Sigmoid colon (tissue), 7 donors: Measurements from ENCODE around the gene HRC. TPM values are rescaled to one million over a fixed set of nuclear protein-coding genes. Genes with fewer than 3 reads are reported as not detected.
A peak's percentile ranks its signal among the peaks of the same experiment; 100 is the strongest.

ENCODE experiments used
- DNase-seq: peaks from one replicate; pipeline ENCODE4 v3.0.0-alpha.2; 2019
- H3K27ac ChIP-seq, 4 donors: fragments of 200-600 bp; sonication (generic); one replicate each; pipeline ENCODE4 v1.5.1; 2016 to 2019; ENCODE audit warnings: mild to moderate bottlenecking in 1 of 4
- H3K27me3 ChIP-seq, 3 donors: fragments of 200-600 bp; sonication (generic); one replicate each; pipeline ENCODE4 v1.5.1; 2019; ENCODE audit warnings: mild to moderate bottlenecking in 1 of 3
- H3K36me3 ChIP-seq, 4 donors: fragments of 200-600 bp; sonication (generic); one replicate each; pipeline ENCODE4 v1.5.1; 2016 to 2019
- H3K4me1 ChIP-seq, 4 donors: fragments of 200-600 bp; sonication (generic); one replicate each; pipeline ENCODE4 v1.5.1; 2017 to 2019
- H3K4me3 ChIP-seq, 4 donors: fragments of 200-600 bp; sonication (generic); one replicate each; pipeline ENCODE4 v1.5.1; 2017 to 2019; ENCODE audit warnings: mild to moderate bottlenecking in 2 of 4, moderate library complexity in 1 of 4
- H3K9me3 ChIP-seq, 4 donors: fragments of 200-600 bp in 3 of 4; sonication (generic) in 3 of 4; one replicate each; pipeline versions ENCODE4 v1.5.1 to v1.6.1; 2013 to 2019
- EP300 ChIP-seq, 4 donors: sonication (generic); formaldehyde crosslinking; IDR thresholded peaks; one replicate each; pipeline ENCODE4 v1.6.1; 2017; ENCODE audit warnings: antibody characterized with exemption in 4 of 4
- POLR2A ChIP-seq, 2 donors: fragments of 450-650 bp; IDR thresholded peaks; one replicate each; pipeline ENCODE4 v1.6.1; 2016; ENCODE audit warnings: antibody characterized with exemption in 2 of 2, mild to moderate bottlenecking in 2 of 2, moderate library complexity in 2 of 2
- POLR2AphosphoS5 ChIP-seq, 4 donors: sonication (generic); formaldehyde crosslinking; IDR thresholded peaks; one replicate each; pipeline ENCODE4 v1.6.1; 2017; ENCODE audit warnings: antibody characterized with exemption in 4 of 4
- WGBS, 2 donors: extraction: QIAGEN DNeasy Blood & Tissue Kit; methylation state at CpG; one replicate each; pipeline ENCODE4 v1.1.7; 2013; 5-methylcytosine and 5-hydroxymethylcytosine counted together
- intact Hi-C: fragments of 100-400 bp; cut with DNase I; formaldehyde crosslinking; loops from one replicate; pipeline ENCODE4 v1.15.1; 2023
- polyA plus RNA-seq, 3 donors: library from polyadenylated mRNA; stranded (reverse); fragments of 200-250 nt; gene quantifications; one replicate each; pipeline ENCODE4 v1.2.3, GENCODE V29; 2013
- total RNA-seq, 4 donors: library from RNA; depleted of rRNA; stranded (reverse); fragments of >200 nt; gene quantifications; one replicate each; pipeline ENCODE4 v1.1.0, GENCODE V29; 2016
- TF ChIP-seq, protein P1 (sequence below), 4 experiments: fragments of 450-650 bp in 3 of 4; fragments of 200-600 bp in 1 of 4; IDR thresholded peaks; one replicate each; pipeline ENCODE4 v1.5.1; 2016 to 2019; ENCODE audit warnings: antibody characterized with exemption in 4 of 4, mild to moderate bottlenecking in 3 of 4, moderate library complexity in 2 of 4
- donor health status: healthy with polysubstance abuse.
- donor health status: Bipolar disorder and iron deficiency.
- donor health status: healthy.

HRC gene, protein sequence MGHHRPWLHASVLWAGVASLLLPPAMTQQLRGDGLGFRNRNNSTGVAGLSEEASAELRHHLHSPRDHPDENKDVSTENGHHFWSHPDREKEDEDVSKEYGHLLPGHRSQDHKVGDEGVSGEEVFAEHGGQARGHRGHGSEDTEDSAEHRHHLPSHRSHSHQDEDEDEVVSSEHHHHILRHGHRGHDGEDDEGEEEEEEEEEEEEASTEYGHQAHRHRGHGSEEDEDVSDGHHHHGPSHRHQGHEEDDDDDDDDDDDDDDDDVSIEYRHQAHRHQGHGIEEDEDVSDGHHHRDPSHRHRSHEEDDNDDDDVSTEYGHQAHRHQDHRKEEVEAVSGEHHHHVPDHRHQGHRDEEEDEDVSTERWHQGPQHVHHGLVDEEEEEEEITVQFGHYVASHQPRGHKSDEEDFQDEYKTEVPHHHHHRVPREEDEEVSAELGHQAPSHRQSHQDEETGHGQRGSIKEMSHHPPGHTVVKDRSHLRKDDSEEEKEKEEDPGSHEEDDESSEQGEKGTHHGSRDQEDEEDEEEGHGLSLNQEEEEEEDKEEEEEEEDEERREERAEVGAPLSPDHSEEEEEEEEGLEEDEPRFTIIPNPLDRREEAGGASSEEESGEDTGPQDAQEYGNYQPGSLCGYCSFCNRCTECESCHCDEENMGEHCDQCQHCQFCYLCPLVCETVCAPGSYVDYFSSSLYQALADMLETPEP
- total RNA-seq (1 to 10 TPM in 1 of 4 donors, under 1 TPM in 3; 0.16 to 1.1 (median 0.69) TPM), polyA plus RNA-seq (1 to 10 TPM in 2 of 3 donors, under 1 TPM in 1; 0.46 to 6.6 (median 1.7) TPM)

DNA sequence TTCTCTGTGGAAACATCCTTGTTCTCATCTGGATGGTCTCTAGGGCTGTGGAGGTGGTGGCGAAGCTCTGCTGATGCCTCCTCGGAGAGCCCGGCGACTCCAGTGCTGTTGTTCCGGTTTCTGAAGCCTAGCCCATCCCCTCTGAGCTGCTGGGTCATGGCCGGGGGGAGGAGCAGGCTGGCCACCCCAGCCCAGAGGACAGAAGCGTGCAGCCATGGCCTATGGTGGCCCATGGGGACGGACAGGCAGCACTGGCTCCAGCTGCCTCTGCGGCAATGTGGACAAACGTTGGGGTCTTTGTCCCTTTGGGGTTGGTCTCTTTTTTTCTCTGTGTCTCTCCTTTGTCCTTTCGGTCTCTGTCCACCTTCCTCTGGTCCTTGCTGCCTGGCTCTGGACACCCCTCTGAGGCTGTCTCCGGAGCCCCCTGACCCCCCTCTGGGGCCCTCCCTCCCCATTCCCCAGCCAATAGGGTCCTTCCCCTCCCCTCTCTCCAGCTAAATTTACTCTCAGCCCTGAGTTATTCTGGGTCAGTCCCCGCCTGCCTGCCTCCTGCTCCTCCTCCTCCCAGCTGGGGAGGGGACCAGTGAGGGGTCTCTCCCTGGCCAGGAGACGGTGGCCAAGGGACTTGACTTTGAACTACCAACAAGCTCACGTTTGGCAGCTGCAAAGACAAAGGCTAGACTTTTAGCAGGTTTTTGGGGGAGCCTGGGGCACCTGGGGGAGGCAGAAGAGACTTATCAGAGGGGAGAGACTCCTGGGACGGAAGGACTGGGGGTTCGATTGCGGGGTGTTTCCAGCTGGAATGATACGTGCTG lies at the start of gene HRC:
HRC (minus strand) TSS at position 392 of the 815 bp plus-strand sequence; CDS start at position 233, 159 bp downstream.
- TF ChIP-seq POLR2AphosphoS5 (IDR thresholded peaks at IDR 0.05): no peak
- no peak for TF ChIP-seq EP300 (IDR thresholded peaks at IDR 0.05)
- TF ChIP-seq, protein P1, sequence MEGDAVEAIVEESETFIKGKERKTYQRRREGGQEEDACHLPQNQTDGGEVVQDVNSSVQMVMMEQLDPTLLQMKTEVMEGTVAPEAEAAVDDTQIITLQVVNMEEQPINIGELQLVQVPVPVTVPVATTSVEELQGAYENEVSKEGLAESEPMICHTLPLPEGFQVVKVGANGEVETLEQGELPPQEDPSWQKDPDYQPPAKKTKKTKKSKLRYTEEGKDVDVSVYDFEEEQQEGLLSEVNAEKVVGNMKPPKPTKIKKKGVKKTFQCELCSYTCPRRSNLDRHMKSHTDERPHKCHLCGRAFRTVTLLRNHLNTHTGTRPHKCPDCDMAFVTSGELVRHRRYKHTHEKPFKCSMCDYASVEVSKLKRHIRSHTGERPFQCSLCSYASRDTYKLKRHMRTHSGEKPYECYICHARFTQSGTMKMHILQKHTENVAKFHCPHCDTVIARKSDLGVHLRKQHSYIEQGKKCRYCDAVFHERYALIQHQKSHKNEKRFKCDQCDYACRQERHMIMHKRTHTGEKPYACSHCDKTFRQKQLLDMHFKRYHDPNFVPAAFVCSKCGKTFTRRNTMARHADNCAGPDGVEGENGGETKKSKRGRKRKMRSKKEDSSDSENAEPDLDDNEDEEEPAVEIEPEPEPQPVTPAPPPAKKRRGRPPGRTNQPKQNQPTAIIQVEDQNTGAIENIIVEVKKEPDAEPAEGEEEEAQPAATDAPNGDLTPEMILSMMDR (IDR thresholded peaks at IDR 0.05): no peak
- TF ChIP-seq POLR2A (IDR thresholded peaks at IDR 0.05): no peak
- H3K36me3 ChIP-seq: no peaks in the 10 kb centered on the region
- no peak for DNase-seq
- WGBS, 2 donors: 73 to 87% methylated on average over 19 of the region's 19 CpGs
- no peaks in the 10 kb centered on the region for H3K9me3 ChIP-seq
- peak within 1 kb of the TSS in 2 of 4 donors; percentile 21 to 27 for H3K27ac ChIP-seq
- H3K4me3 ChIP-seq: no peak within 1 kb of the TSS
- intact Hi-C loops: no loop called here
- peaks cover 0 to 32% (median 28%) of the 10 kb centered on the region in 4 donors for H3K4me1 ChIP-seq
- H3K27me3 ChIP-seq: peaks cover 0 to 2% (median 0%) of the 10 kb centered on the region in 3 donors

DNA sequence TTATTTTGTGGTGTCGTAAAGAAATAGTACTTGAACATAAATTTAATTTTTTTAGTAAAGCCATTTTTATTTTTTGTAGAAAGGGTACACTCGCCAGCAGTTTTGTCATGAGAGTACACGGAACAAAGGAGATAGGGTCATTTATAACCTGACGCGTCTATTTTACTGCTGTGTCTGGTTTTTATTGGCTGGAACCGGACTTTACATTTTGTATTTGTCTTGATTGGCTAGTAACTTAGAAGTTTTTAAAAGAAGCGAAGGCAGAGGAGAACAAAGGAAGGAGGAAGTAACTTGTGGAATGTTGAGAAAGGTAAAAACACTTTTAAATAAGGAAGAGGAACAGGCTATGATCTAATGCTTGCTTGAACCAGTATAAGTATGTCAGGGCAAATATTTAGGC lies 45.8 kb upstream of the HRC start:
- TF ChIP-seq POLR2AphosphoS5 (IDR thresholded peaks at IDR 0.05) (no peak), EP300 (IDR thresholded peaks at IDR 0.05) (no peak)
- Histone ChIP-seq H3K9me3 (no peaks in the 10 kb centered on the region), H3K4me3 (no peak overlapping the region), H3K36me3 (peaks cover 0 to 53% (median 8%) of the 10 kb centered on the region in 4 donors), H3K27ac (no peak overlapping the region), H3K4me1 (peaks cover 0 to 10% (median 4%) of the 10 kb centered on the region in 4 donors), H3K27me3 (no peaks in the 10 kb centered on the region)
- DNase-seq: no peak
- intact Hi-C loops: no loop called here
- 18 to 64% methylated on average over 7 of the region's 7 CpGs for WGBS, 2 donors

DNA sequence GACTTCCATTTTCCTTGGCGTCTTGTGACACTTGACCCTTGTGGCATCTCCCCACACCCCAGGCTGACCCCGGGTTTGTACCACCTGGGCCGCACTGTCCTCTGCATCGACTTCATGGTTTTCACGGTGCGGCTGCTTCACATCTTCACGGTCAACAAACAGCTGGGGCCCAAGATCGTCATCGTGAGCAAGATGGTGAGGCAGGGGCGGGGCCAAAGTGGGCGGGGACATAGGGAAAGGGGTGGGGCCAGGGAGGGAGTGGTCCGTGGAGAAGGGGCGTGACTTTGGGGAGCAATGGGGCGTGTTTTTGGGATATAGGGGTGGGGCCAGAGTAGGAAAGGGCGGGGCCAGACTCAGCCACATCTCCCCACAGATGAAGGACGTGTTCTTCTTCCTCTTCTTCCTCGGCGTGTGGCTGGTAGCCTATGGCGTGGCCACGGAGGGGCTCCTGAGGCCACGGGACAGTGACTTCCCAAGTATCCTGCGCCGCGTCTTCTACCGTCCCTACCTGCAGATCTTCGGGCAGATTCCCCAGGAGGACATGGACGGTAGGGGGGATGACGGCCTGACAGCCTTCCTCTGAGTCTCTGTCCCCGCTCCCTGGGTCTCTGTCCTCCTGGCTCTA lies 45.2 kb upstream of the HRC start:
- Histone ChIP-seq H3K27ac (no peak overlapping the region), H3K36me3 (peaks cover 0 to 47% (median 8%) of the 10 kb centered on the region in 4 donors), H3K4me1 (peaks cover 0 to 10% (median 4%) of the 10 kb centered on the region in 4 donors), H3K27me3 (no peaks in the 10 kb centered on the region), H3K9me3 (no peaks in the 10 kb centered on the region), H3K4me3 (no peak overlapping the region)
- no peak for DNase-seq
- intact Hi-C loops: no loop called here
- TF ChIP-seq, protein P1 (IDR thresholded peaks at IDR 0.05): no peak
- TF ChIP-seq EP300 (IDR thresholded peaks at IDR 0.05) (no peak), POLR2AphosphoS5 (IDR thresholded peaks at IDR 0.05) (no peak), POLR2A (IDR thresholded peaks at IDR 0.05) (no peak)
- 75 to 90% methylated on average over 29 of the region's 29 CpGs for WGBS, 2 donors

DNA sequence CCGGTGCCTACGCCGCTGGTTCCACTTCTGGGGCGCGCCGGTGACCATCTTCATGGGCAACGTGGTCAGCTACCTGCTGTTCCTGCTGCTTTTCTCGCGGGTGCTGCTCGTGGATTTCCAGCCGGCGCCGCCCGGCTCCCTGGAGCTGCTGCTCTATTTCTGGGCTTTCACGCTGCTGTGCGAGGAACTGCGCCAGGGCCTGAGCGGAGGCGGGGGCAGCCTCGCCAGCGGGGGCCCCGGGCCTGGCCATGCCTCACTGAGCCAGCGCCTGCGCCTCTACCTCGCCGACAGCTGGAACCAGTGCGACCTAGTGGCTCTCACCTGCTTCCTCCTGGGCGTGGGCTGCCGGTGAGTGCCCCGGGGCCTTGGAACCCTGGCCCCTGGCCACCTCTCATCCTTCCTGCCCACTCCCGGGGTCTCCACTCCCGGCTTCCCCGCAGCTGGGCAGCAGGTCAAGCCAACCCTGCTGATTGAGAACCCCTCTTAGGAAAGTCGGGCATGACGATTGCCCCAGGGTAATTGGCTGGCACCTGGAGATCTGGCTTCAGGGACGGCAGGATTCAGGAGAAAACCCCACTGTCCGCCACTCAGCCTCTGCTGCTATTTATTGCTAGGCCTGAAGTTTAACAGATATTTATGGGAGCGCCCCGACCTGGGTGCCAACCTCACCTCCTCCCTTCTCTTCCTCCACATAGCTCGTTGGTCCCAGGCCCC lies 41.5 kb upstream of the HRC start:
- Histone ChIP-seq H3K4me3 (peak overlapping the region in 3 of 4 donors; percentile 8 to 34 (median 33)), H3K36me3 (peaks cover 0 to 36% (median 4%) of the 10 kb centered on the region in 4 donors), H3K9me3 (no peaks in the 10 kb centered on the region), H3K27me3 (no peaks in the 10 kb centered on the region), H3K27ac (peak overlapping the region; percentile 26 to 46 (median 41)), H3K4me1 (peaks cover 0 to 10% (median 4%) of the 10 kb centered on the region in 4 donors)
- WGBS, 2 donors: 19 to 62% methylated on average over 40 of the region's 40 CpGs
- peak; percentile 70 for DNase-seq
- intact Hi-C loops: no loop called here
- TF ChIP-seq POLR2A (IDR thresholded peaks at IDR 0.05): no peak
- no peak for TF ChIP-seq EP300 (IDR thresholded peaks at IDR 0.05)
- no peak for TF ChIP-seq POLR2AphosphoS5 (IDR thresholded peaks at IDR 0.05)
- TF ChIP-seq, protein P1 (IDR thresholded peaks at IDR 0.05): no peak
